SK-N-SH (cell line): ENCODE results near the gene LPP. TPM values are rescaled to one million over a fixed set of nuclear protein-coding genes. Genes with fewer than 3 reads are reported as not detected.

Experiments used
- CTCF ChIA-PET: fragments of 300-600, 350-600 bp; formaldehyde crosslinking; extraction: SDS; loops from one replicate; lab custom pipeline; 2021; lab: Yijun Ruan, JAX
- POLR2A ChIA-PET: fragments of 350-600 bp; sonication (Branson Sonifier 250); formaldehyde crosslinking; extraction: SDS; loops from one replicate; lab custom pipeline; 2020; ENCODE audit warnings: antibody characterized with exemption, inconsistent platforms; lab: Yijun Ruan, JAX
- DNase-seq: peaks from one replicate; pipeline ENCODE4 v3.0.0; 2012
- H2AFZ ChIP-seq: fragments of 200-600 bp; sonication (generic); 2 replicates; pipeline ENCODE4 v1.8.1; 2016; ENCODE audit warnings: antibody characterized with exemption, mild to moderate bottlenecking, low read depth
- H3F3A ChIP-seq: fragments of 200-600 bp; sonication (generic); replicated peaks from 2 replicates; pipeline ENCODE3; 2016; ENCODE audit warnings: antibody characterized with exemption, mild to moderate bottlenecking; ENCODE audit not compliant: insufficient read depth
- H3K27ac ChIP-seq, 2 experiments: fragments of 200-500 bp in 1 of 2; fragments of 200-600 bp in 1 of 2; sonication (Bioruptor generic) in 1 of 2; sonication (generic), shearing (Covaris generic) in 1 of 2; 2 replicates each; pipeline versions ENCODE4 v1.5.1 to v1.6.1; 2014 to 2016; ENCODE audit warnings: low read depth in 2 of 2, inconsistent platforms in 1 of 2, low read length in 1 of 2, mild to moderate bottlenecking in 1 of 2, mixed read lengths in 1 of 2
- H3K27me3 ChIP-seq: fragments of 200-600 bp; sonication (generic), shearing (Covaris generic); 2 replicates; pipeline ENCODE4 v1.6.1; 2016; ENCODE audit warnings: mixed run types; ENCODE audit not compliant: insufficient read depth
- H3K36me3 ChIP-seq, 2 experiments: fragments of 200-500 bp in 1 of 2; fragments of 200-600 bp in 1 of 2; sonication (Bioruptor generic) in 1 of 2; sonication (generic) in 1 of 2; replicated peaks in 1 of 2; 2 replicates each; pipeline versions ENCODE3 to v1.5.1; 2014 to 2016; ENCODE audit warnings: low read length in 1 of 2, mild to moderate bottlenecking in 1 of 2; ENCODE audit not compliant: insufficient read depth in 2 of 2, control insufficient read depth in 1 of 2
- H3K4me1 ChIP-seq, 2 experiments: fragments of 200-500 bp in 1 of 2; fragments of 200-600 bp in 1 of 2; sonication (Bioruptor generic) in 1 of 2; sonication (generic), shearing (Covaris generic) in 1 of 2; 2 replicates each; pipeline versions ENCODE4 v1.5.1 to v1.6.1; 2014 to 2016; ENCODE audit warnings: low read depth in 1 of 2, low read length in 1 of 2, mixed run types in 1 of 2; ENCODE audit not compliant: insufficient read depth in 2 of 2, control insufficient read depth in 1 of 2
- H3K4me2 ChIP-seq: fragments of 200-600 bp; sonication (generic), shearing (Covaris generic); 2 replicates; pipeline ENCODE4 v1.6.1; 2017; ENCODE audit warnings: mixed run types
- H3K4me3 ChIP-seq, 2 experiments: fragments of 200-500 bp in 1 of 2; fragments of 200-600 bp in 1 of 2; sonication (Bioruptor generic) in 1 of 2; sonication (generic), shearing (Covaris generic) in 1 of 2; 2 replicates each; pipeline versions ENCODE4 v1.5.1 to v1.8.1; 2014 to 2016; ENCODE audit warnings: low read depth in 2 of 2, inconsistent platforms in 1 of 2, low read length in 1 of 2, mild to moderate bottlenecking in 1 of 2, mixed read lengths in 1 of 2, moderate library complexity in 1 of 2
- H3K79me2 ChIP-seq: fragments of 200-600 bp; sonication (generic); 2 replicates; pipeline ENCODE4 v1.8.1; 2017; ENCODE audit warnings: mild to moderate bottlenecking; ENCODE audit not compliant: insufficient read depth
- H3K9ac ChIP-seq: fragments of 200-600 bp; sonication (generic); 2 replicates; pipeline ENCODE4 v1.6.1; 2017; ENCODE audit warnings: mixed run types
- H3K9me2 ChIP-seq: fragments of 200-600 bp; sonication (generic); 2 replicates; pipeline ENCODE4 v1.6.1; 2017; ENCODE audit warnings: mixed run types
- H3K9me3 ChIP-seq: fragments of 200-600 bp; sonication (generic); 2 replicates; pipeline ENCODE4 v1.6.1; 2017; ENCODE audit warnings: mixed run types, mild to moderate bottlenecking, moderate library complexity
- H4K20me1 ChIP-seq: fragments of 200-600 bp; sonication (generic); 2 replicates; pipeline ENCODE4 v1.6.1; 2017; ENCODE audit warnings: mild to moderate bottlenecking, mixed run types; ENCODE audit not compliant: insufficient read depth
- EZH2phosphoT487 ChIP-seq: fragments of 200-600 bp; sonication (generic); IDR thresholded peaks from 2 replicates; pipeline ENCODE4 v1.6.1; 2017; ENCODE audit warnings: low read depth, mixed run types, mild to moderate bottlenecking, antibody characterized with exemption, moderate library complexity, borderline replicate concordance
- FOXM1 ChIP-seq: IDR thresholded peaks from 2 replicates; pipeline ENCODE4 v1.4.0; 2012; ENCODE audit warnings: low read depth, mild to moderate bottlenecking
- GABPA ChIP-seq: IDR thresholded peaks from 2 replicates; pipeline ENCODE4 v1.4.0; 2012; ENCODE audit warnings: low read depth, mild to moderate bottlenecking
- IRF3 ChIP-seq: fragments of 150-350 bp; IDR thresholded peaks from 2 replicates; pipeline ENCODE4 v1.6.1; 2016; ENCODE audit warnings: mild to moderate bottlenecking, low read depth, low read length
- NFIC ChIP-seq: IDR thresholded peaks from 2 replicates; pipeline ENCODE4 v1.4.0; 2012; ENCODE audit warnings: borderline replicate concordance
- NRF1 ChIP-seq: IDR thresholded peaks from 2 replicates; pipeline ENCODE4 v1.6.1; 2012; ENCODE audit warnings: low read depth, mild to moderate bottlenecking, low read length
- PBX3 ChIP-seq: IDR thresholded peaks from 2 replicates; pipeline ENCODE4; 2012
- REST ChIP-seq: IDR thresholded peaks from 2 replicates; pipeline ENCODE4 v1.6.1; 2012; ENCODE audit warnings: mild to moderate bottlenecking, low read depth, low read length, moderate library complexity
- RFX5 ChIP-seq: IDR thresholded peaks from 2 replicates; pipeline ENCODE4 v1.6.1; 2012; ENCODE audit warnings: mild to moderate bottlenecking, improper control_type of control experiment, low read length
- SIN3A ChIP-seq: IDR thresholded peaks from 2 replicates; pipeline ENCODE4 v1.6.1; 2012; ENCODE audit warnings: low read depth, mild to moderate bottlenecking, low read length, moderate library complexity, borderline replicate concordance
- TCF12 ChIP-seq: IDR thresholded peaks from 2 replicates; pipeline ENCODE4 v1.4.0; 2012
- USF2 ChIP-seq: fragments of 150-350 bp; IDR thresholded peaks from 2 replicates; pipeline ENCODE4 v1.6.1; 2017; ENCODE audit warnings: antibody characterized with exemption, low read length, low read depth, borderline replicate concordance
- ZBTB33 ChIP-seq: IDR thresholded peaks from 2 replicates; pipeline ENCODE4 v1.4.0; 2012; ENCODE audit warnings: low read depth, borderline replicate concordance
- WGBS: methylation state at CpG from one replicate; pipeline ENCODE4 v1.1.6; 2017; ENCODE audit warnings: low lambda C conversion rate; 5-methylcytosine and 5-hydroxymethylcytosine counted together
- polyA plus RNA-seq, 3 experiments: library from polyadenylated mRNA; depleted of rRNA; stranded (reverse); fragments of >200 nt; gene quantifications; 2 replicates each; pipeline ENCODE4 v1.2.3, GENCODE V29; 2012

LPP gene
- polyA plus RNA-seq, 1 of the 3 experiments (the other 2 are of a cell fraction), result 6.6 TPM

GRCh38 chr3:188177721-188178120 lies 23.8 kb downstream of the LPP start:
- Histone ChIP-seq H3K4me3 (no peak overlapping the region), H3K9ac (no peak overlapping the region), H3K9me3 (no peaks in the 10 kb centered on the region), H3K4me2 (no peak overlapping the region), H2AFZ (no peak overlapping the region), H3F3A (no peaks in the 10 kb centered on the region), H3K9me2 (no peaks in the 10 kb centered on the region), H3K79me2 (peaks cover 88% of the 10 kb centered on the region), H3K27me3 (no peaks in the 10 kb centered on the region), H3K4me1 (no peaks in the 10 kb centered on the region), H4K20me1 (peaks cover 57% of the 10 kb centered on the region), H3K36me3 (peaks cover 0 to 16% of the 10 kb centered on the region in 2 experiments), H3K27ac (no peak overlapping the region)
- ChIA-PET POLR2A (no interaction called here), CTCF (no interaction called here)
- no peak for TF ChIP-seq REST
- TF ChIP-seq EZH2phosphoT487, result no peak
- DNase-seq, result no peak
- WGBS, result 70% methylated on average over 2 of the region's 2 CpGs

GRCh38 chr3:188178293-188178936 lies 24.5 kb downstream of the LPP start:
- no peak overlapping the region for H3K9ac ChIP-seq
- H3K4me1 ChIP-seq, result no peaks in the 10 kb centered on the region
- H3K9me3 ChIP-seq, result no peaks in the 10 kb centered on the region
- H3K9me2 ChIP-seq, result no peaks in the 10 kb centered on the region
- 78% methylated on average over 7 of the region's 7 CpGs for WGBS
- peaks cover 64% of the 10 kb centered on the region for H4K20me1 ChIP-seq
- DNase-seq, result no peak
- CTCF ChIA-PET, result no interaction called here
- H3K79me2 ChIP-seq, result peaks cover 88% of the 10 kb centered on the region
- H3K27ac ChIP-seq, result no peak overlapping the region
- H3K36me3 ChIP-seq, result peaks cover 0 to 16% of the 10 kb centered on the region in 2 experiments
- H3K4me2 ChIP-seq, result no peak overlapping the region
- H3K27me3 ChIP-seq, result no peaks in the 10 kb centered on the region
- no peak overlapping the region for H3K4me3 ChIP-seq
- POLR2A ChIA-PET, result no interaction called here
- TF ChIP-seq TCF12, result no peak
- TF ChIP-seq RFX5, result no peak
- TF ChIP-seq REST, result no peak
- TF ChIP-seq NRF1, result no peak
- no peak for TF ChIP-seq PBX3
- no peak for TF ChIP-seq ZBTB33
- no peak for TF ChIP-seq NFIC
- TF ChIP-seq IRF3, result no peak
- no peak for TF ChIP-seq USF2
- no peak for TF ChIP-seq SIN3A
- TF ChIP-seq FOXM1, result no peak
- TF ChIP-seq GABPA, result no peak
- H2AFZ ChIP-seq, result no peak overlapping the region
- H3F3A ChIP-seq, result no peaks in the 10 kb centered on the region
